ENCODE results near the gene ATF5. TPM values are rescaled to one million over a fixed set of nuclear protein-coding genes. Genes with fewer than 3 reads are reported as not detected.
"Not testable (repeated sequence)": the region's sequence is repeated elsewhere in the genome, so short reads cannot be mapped to it uniquely, and the experiment has no call there.

Gene ATF5
- total and polyA plus RNA-seq, 4 donors, result 11.6 to 43.3 (median 18.9) TPM

- no peaks in the 10 kb centered on the region for H3K27me3 ChIP-seq (ENCODE audit: control insufficient read depth in 1 of 2, insufficient read depth in 2 of 2, low read length in 1 of 2)
- H3K27ac ChIP-seq (ENCODE audit: low read depth in 1 of 2, low read length in 2 of 2), result no peak overlapping the region
- H3K36me3 ChIP-seq (ENCODE audit: control insufficient read depth in 1 of 2, insufficient read depth in 2 of 2, low read length in 1 of 2), result no peaks in the 10 kb centered on the region
- ATAC-seq (ENCODE audit: low FRiP score) (no peak), DNase-seq (no peak)
- no peaks in the 10 kb centered on the region for H3K4me1 ChIP-seq (ENCODE audit: control insufficient read depth in 1 of 2, insufficient read depth in 2 of 2, low read length in 2 of 2)
- intact Hi-C loops (cut with DNase I), result no loop called here
- WGBS, 2 donors, result 84 to 89% methylated on average over 21 of the region's 21 CpGs
- no peak overlapping the region for H3K4me3 ChIP-seq (ENCODE audit: low read length in 2 of 2)
- no peaks in the 10 kb centered on the region for H3K9me3 ChIP-seq (ENCODE audit: control insufficient read depth, low read length)
Measured at GRCh38 chr19:49916839-49917733, 11.9 kb upstream of the ATF5 start.

- intact Hi-C loops (cut with DNase I), result no loop called here
- Histone ChIP-seq H3K27ac (ENCODE audit: low read depth in 1 of 2, low read length in 2 of 2) (no peak overlapping the region), H3K27me3 (ENCODE audit: control insufficient read depth in 1 of 2, insufficient read depth in 2 of 2, low read length in 1 of 2) (no peaks in the 10 kb centered on the region), H3K4me3 (ENCODE audit: low read length in 2 of 2) (no peak overlapping the region), H3K36me3 (ENCODE audit: control insufficient read depth in 1 of 2, insufficient read depth in 2 of 2, low read length in 1 of 2) (no peaks in the 10 kb centered on the region), H3K9me3 (ENCODE audit: control insufficient read depth, low read length) (no peaks in the 10 kb centered on the region), H3K4me1 (ENCODE audit: control insufficient read depth in 1 of 2, insufficient read depth in 2 of 2, low read length in 2 of 2) (no peaks in the 10 kb centered on the region)
- DNase-seq (no peak), ATAC-seq (ENCODE audit: low FRiP score) (no peak)
- 91 to 92% methylated on average over 8 of the region's 8 CpGs for WGBS, 2 donors
Measured at GRCh38 chr19:49918089-49918488, 10.9 kb upstream of the ATF5 start.

GRCh38 chr19:49920624-49921363 lies 8.2 kb upstream of the ATF5 start:
- no peaks in the 10 kb centered on the region for H3K36me3 ChIP-seq (ENCODE audit: control insufficient read depth in 1 of 2, insufficient read depth in 2 of 2, low read length in 1 of 2)
- ATAC-seq (ENCODE audit: low FRiP score) (no peak), DNase-seq (peak in 1 of 2 donors; percentile 37)
- no peaks in the 10 kb centered on the region for H3K4me1 ChIP-seq (ENCODE audit: control insufficient read depth in 1 of 2, insufficient read depth in 2 of 2, low read length in 2 of 2)
- H3K27ac ChIP-seq (ENCODE audit: low read depth in 1 of 2, low read length in 2 of 2), result no peak overlapping the region
- no peaks in the 10 kb centered on the region for H3K27me3 ChIP-seq (ENCODE audit: control insufficient read depth in 1 of 2, insufficient read depth in 2 of 2, low read length in 1 of 2)
- no peak overlapping the region for H3K4me3 ChIP-seq (ENCODE audit: low read length in 2 of 2)
- 91 to 95% methylated on average over 24 of the region's 24 CpGs for WGBS, 2 donors
- no peaks in the 10 kb centered on the region for H3K9me3 ChIP-seq (ENCODE audit: control insufficient read depth, low read length)
- intact Hi-C loops (cut with DNase I), result no loop called here

GRCh38 chr19:49921871-49922795 lies 6.9 kb upstream of the ATF5 start:
- WGBS, 2 donors, result 86 to 87% methylated on average over 22 of the region's 22 CpGs
- ATAC-seq (ENCODE audit: low FRiP score), result no peak
- no peak overlapping the region for H3K27ac ChIP-seq (ENCODE audit: low read depth in 1 of 2, low read length in 2 of 2)
- no peaks in the 10 kb centered on the region for H3K27me3 ChIP-seq (ENCODE audit: control insufficient read depth in 1 of 2, insufficient read depth in 2 of 2, low read length in 1 of 2)
- H3K36me3 ChIP-seq (ENCODE audit: control insufficient read depth in 1 of 2, insufficient read depth in 2 of 2, low read length in 1 of 2), result no peaks in the 10 kb centered on the region
- peak in 1 of 2 donors; percentile 46 for DNase-seq
- H3K4me1 ChIP-seq (ENCODE audit: control insufficient read depth in 1 of 2, insufficient read depth in 2 of 2, low read length in 2 of 2), result no peaks in the 10 kb centered on the region
- no peak overlapping the region for H3K4me3 ChIP-seq (ENCODE audit: low read length in 2 of 2)
- intact Hi-C loops (cut with DNase I), result no loop called here
- H3K9me3 ChIP-seq (ENCODE audit: control insufficient read depth, low read length), result no peaks in the 10 kb centered on the region

GRCh38 chr19:49923055-49924003 lies 5.7 kb upstream of the ATF5 start:
- intact Hi-C loops (cut with DNase I), result no loop called here
- H3K27ac ChIP-seq (ENCODE audit: low read depth in 1 of 2, low read length in 2 of 2), result no peak overlapping the region
- no peaks in the 10 kb centered on the region for H3K4me1 ChIP-seq (ENCODE audit: control insufficient read depth in 1 of 2, insufficient read depth in 2 of 2, low read length in 2 of 2)
- no peaks in the 10 kb centered on the region for H3K9me3 ChIP-seq (ENCODE audit: control insufficient read depth, low read length)
- H3K36me3 ChIP-seq (ENCODE audit: control insufficient read depth in 1 of 2, insufficient read depth in 2 of 2, low read length in 1 of 2), result no peaks in the 10 kb centered on the region
- H3K27me3 ChIP-seq (ENCODE audit: control insufficient read depth in 1 of 2, insufficient read depth in 2 of 2, low read length in 1 of 2), result no peaks in the 10 kb centered on the region
- no peak overlapping the region for H3K4me3 ChIP-seq (ENCODE audit: low read length in 2 of 2)
- ATAC-seq (ENCODE audit: low FRiP score) (peak; percentile 19), DNase-seq (peak in 1 of 2 donors; percentile 80)
- WGBS, 2 donors, result 88 to 89% methylated on average over 30 to 31 of the region's 31 CpGs

GRCh38 chr19:49924004-49924880 lies 4.8 kb upstream of the ATF5 start:
- Histone ChIP-seq H3K27ac (ENCODE audit: low read depth in 1 of 2, low read length in 2 of 2) (no peak overlapping the region), H3K27me3 (ENCODE audit: control insufficient read depth in 1 of 2, insufficient read depth in 2 of 2, low read length in 1 of 2) (no peaks in the 10 kb centered on the region), H3K4me3 (ENCODE audit: low read length in 2 of 2) (no peak overlapping the region), H3K36me3 (ENCODE audit: control insufficient read depth in 1 of 2, insufficient read depth in 2 of 2, low read length in 1 of 2) (no peaks in the 10 kb centered on the region), H3K9me3 (ENCODE audit: control insufficient read depth, low read length) (no peaks in the 10 kb centered on the region), H3K4me1 (ENCODE audit: control insufficient read depth in 1 of 2, insufficient read depth in 2 of 2, low read length in 2 of 2) (no peaks in the 10 kb centered on the region)
- 70 to 71% methylated on average over 25 of the region's 25 CpGs for WGBS, 2 donors
- no peak for ATAC-seq (ENCODE audit: low FRiP score)
- peak in 1 of 2 donors; percentile 38 for DNase-seq
- intact Hi-C loops (cut with DNase I), result no loop called here

GRCh38 chr19:49924881-49925210 lies 4.2 kb upstream of the ATF5 start:
- not testable (repeated sequence) for H3K36me3 ChIP-seq (ENCODE audit: control insufficient read depth in 1 of 2, insufficient read depth in 2 of 2, low read length in 1 of 2)

More at GRCh38 chr19:49924881-49925210, 4.2 kb upstream of the ATF5 start:
- intact Hi-C loops (cut with DNase I), result loop anchor here in 1 of 2 donors (5.0 kb wide), 1 partner anchor 43 kb away; no protein-coding TSS in a partner anchor
- not testable (repeated sequence) for H3K27ac ChIP-seq (ENCODE audit: low read depth in 1 of 2, low read length in 2 of 2); H3K9me3 ChIP-seq (ENCODE audit: control insufficient read depth, low read length); H3K27me3 ChIP-seq (ENCODE audit: control insufficient read depth in 1 of 2, insufficient read depth in 2 of 2, low read length in 1 of 2); ATAC-seq (ENCODE audit: low FRiP score); H3K4me1 ChIP-seq (ENCODE audit: control insufficient read depth in 1 of 2, insufficient read depth in 2 of 2, low read length in 2 of 2); H3K4me3 ChIP-seq (ENCODE audit: low read length in 2 of 2); DNase-seq
- 89 to 90% methylated on average over 13 of the region's 13 CpGs for WGBS, 2 donors

Measured in aorta (tissue), 5 donors.